OCI-LY3 (cell line): ENCODE results near the gene BBX.
A peak's percentile ranks its signal among the peaks of the same experiment; 100 is the strongest.
"Not testable (repeated sequence)": the region's sequence is repeated elsewhere in the genome, so short reads cannot be mapped to it uniquely, and the experiment has no call there.

ENCODE experiments used
- H2AFZ ChIP-seq: fragments of 200-600, 300-600 bp; shearing (Covaris generic); 2 replicates; pipeline ENCODE4 v1.6.0; 2014; ENCODE audit warnings: antibody characterized with exemption, low read depth, low read length
- H3K27ac ChIP-seq: fragments of 200-600, 300-600 bp; sonication (generic); 2 replicates; pipeline ENCODE4 v1.5.1; 2014; ENCODE audit warnings: mild to moderate bottlenecking, low read length, moderate library complexity, mixed read lengths
- H3K27me3 ChIP-seq: fragments of 200-600, 300-600 bp; sonication (generic); 2 replicates; pipeline ENCODE4 v1.6.1; 2014; ENCODE audit warnings: low read depth, low read length, mixed read lengths
- H3K36me3 ChIP-seq: fragments of 200-600, 300-600 bp; sonication (generic); replicated peaks from 2 replicates; pipeline ENCODE3; 2014; ENCODE audit warnings: low read depth, low read length, mixed read lengths
- H3K4me1 ChIP-seq: fragments of 300-600, 200-600 bp; sonication (generic); 2 replicates; pipeline ENCODE4 v1.6.1; 2014; ENCODE audit warnings: low read length, mixed read lengths
- H3K4me2 ChIP-seq: fragments of 200-600, 300-600 bp; sonication (generic); 2 replicates; pipeline ENCODE4 v1.6.1; 2014; ENCODE audit warnings: low read length, mixed read lengths
- H3K4me3 ChIP-seq: fragments of 300-600, 200-600 bp; sonication (generic); 2 replicates; pipeline ENCODE4 v1.5.1; 2014; ENCODE audit warnings: antibody characterized with exemption, mild to moderate bottlenecking, low read length, moderate library complexity
- H3K79me2 ChIP-seq: fragments of 300-600, 200-600 bp; shearing (Covaris generic); 2 replicates; pipeline ENCODE4 v1.6.1; 2014; ENCODE audit warnings: mild to moderate bottlenecking, low read length, mixed read lengths
- H3K9ac ChIP-seq: fragments of 300-600, 200-600 bp; shearing (Covaris generic); 2 replicates; pipeline ENCODE4 v1.6.0; 2014; ENCODE audit warnings: mild to moderate bottlenecking, low read length, moderate library complexity
- H3K9me3 ChIP-seq: fragments of 200-600, 300-600 bp; shearing (Covaris generic); 2 replicates; pipeline ENCODE4 v1.6.1; 2014; ENCODE audit warnings: low read length, mixed read lengths; ENCODE audit not compliant: insufficient read depth
- H4K20me1 ChIP-seq: fragments of 200-600, 300-600 bp; sonication (generic); 2 replicates; pipeline ENCODE4 v1.6.1; 2016; ENCODE audit warnings: low read length, mixed read lengths; ENCODE audit not compliant: insufficient read depth
- EZH2phosphoT487 ChIP-seq: fragments of 200-600 bp; shearing (Covaris generic); IDR thresholded peaks from 2 replicates; pipeline ENCODE4 v1.6.1; 2018; ENCODE audit warnings: antibody characterized with exemption, mixed run types, low read depth
- TF ChIP-seq, protein P1 (sequence below): fragments of 200-600, 300-600 bp; sonication (generic); IDR thresholded peaks from 2 replicates; pipeline ENCODE4 v1.5.1; 2014; ENCODE audit warnings: antibody characterized with exemption, low read length, low read depth

The BBX gene

DNA sequence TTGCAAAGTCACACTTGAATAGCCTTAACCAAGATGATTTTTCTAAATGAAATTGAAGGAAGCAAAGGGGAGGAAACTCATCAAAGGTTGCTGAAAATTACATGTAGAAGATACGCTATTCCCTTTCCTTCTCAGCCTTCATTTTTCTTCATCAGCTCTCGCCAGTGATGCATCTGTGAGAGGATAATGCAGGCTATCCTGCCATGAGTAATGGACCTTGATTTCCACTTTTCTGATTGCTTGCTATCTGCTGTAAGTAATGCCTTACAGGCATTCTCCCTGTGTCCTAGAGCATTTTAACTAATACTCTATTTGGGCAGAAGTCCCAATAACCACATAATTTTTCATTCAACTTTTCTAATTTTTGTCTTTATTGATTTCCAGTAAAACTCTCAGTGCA is 162.6 kb downstream of the BBX start:
- H3K27me3 ChIP-seq: no peaks in the 10 kb centered on the region
- no peak overlapping the region for H3K4me2 ChIP-seq
- H2AFZ ChIP-seq: no peak overlapping the region
- H3K9ac ChIP-seq: no peak overlapping the region
- H3K27ac ChIP-seq: no peak overlapping the region
- H3K4me3 ChIP-seq: no peak overlapping the region
- H3K79me2 ChIP-seq: 0 out of 2 replicates have a peak, but pooled peaks cover 4% of the 10 kb centered on the region
- H3K9me3 ChIP-seq: peaks cover 12% of the 10 kb centered on the region
- H4K20me1 ChIP-seq: peaks cover 7% of the 10 kb centered on the region
- TF ChIP-seq EZH2phosphoT487: no peak
- TF ChIP-seq, protein P1, sequence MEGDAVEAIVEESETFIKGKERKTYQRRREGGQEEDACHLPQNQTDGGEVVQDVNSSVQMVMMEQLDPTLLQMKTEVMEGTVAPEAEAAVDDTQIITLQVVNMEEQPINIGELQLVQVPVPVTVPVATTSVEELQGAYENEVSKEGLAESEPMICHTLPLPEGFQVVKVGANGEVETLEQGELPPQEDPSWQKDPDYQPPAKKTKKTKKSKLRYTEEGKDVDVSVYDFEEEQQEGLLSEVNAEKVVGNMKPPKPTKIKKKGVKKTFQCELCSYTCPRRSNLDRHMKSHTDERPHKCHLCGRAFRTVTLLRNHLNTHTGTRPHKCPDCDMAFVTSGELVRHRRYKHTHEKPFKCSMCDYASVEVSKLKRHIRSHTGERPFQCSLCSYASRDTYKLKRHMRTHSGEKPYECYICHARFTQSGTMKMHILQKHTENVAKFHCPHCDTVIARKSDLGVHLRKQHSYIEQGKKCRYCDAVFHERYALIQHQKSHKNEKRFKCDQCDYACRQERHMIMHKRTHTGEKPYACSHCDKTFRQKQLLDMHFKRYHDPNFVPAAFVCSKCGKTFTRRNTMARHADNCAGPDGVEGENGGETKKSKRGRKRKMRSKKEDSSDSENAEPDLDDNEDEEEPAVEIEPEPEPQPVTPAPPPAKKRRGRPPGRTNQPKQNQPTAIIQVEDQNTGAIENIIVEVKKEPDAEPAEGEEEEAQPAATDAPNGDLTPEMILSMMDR: no peak
- H3K4me1 ChIP-seq: peaks cover 15% of the 10 kb centered on the region
- peaks cover 12% of the 10 kb centered on the region for H3K36me3 ChIP-seq

DNA sequence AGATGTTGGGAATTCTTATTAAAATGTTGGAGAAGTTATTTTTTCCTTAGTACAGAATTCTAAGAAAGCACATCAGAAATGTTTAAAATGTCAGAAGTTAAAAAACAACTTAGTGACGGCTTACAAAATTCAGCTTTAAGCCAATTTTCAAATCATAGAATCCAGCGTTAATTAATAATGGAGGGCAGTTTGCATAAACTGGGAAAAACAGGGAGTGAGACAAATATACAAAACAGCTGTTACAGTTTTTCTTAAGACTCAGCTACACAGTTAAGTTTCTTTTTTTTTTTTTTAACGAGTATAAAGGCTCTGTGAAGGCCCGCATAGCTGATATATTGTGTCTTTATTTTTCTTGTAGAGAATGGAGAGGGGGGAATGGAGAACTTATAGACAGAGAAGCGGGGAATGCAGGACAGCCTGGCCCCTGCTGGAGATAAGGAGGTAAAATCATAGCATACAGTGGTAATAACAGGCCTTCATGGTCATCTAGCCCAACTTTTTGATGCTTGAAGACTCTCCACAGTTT is 164.4 kb downstream of the BBX start:
- no peak overlapping the region for H3K27ac ChIP-seq
- H2AFZ ChIP-seq: no peak overlapping the region
- H4K20me1 ChIP-seq: peaks cover 13% of the 10 kb centered on the region; the same call in 1 of the 2 replicates
- no peaks in the 10 kb centered on the region for H3K4me1 ChIP-seq
- peaks cover 3% of the 10 kb centered on the region; the same call in 1 of the 2 replicates for H3K9me3 ChIP-seq
- H3K27me3 ChIP-seq: no peaks in the 10 kb centered on the region
- TF ChIP-seq EZH2phosphoT487: no peak
- TF ChIP-seq, protein P1: no peak
- peaks cover 3% of the 10 kb centered on the region for H3K36me3 ChIP-seq
- no peak overlapping the region for H3K9ac ChIP-seq
- H3K79me2 ChIP-seq: no peaks in the 10 kb centered on the region
- no peak overlapping the region for H3K4me2 ChIP-seq
- H3K4me3 ChIP-seq: no peak overlapping the region

DNA sequence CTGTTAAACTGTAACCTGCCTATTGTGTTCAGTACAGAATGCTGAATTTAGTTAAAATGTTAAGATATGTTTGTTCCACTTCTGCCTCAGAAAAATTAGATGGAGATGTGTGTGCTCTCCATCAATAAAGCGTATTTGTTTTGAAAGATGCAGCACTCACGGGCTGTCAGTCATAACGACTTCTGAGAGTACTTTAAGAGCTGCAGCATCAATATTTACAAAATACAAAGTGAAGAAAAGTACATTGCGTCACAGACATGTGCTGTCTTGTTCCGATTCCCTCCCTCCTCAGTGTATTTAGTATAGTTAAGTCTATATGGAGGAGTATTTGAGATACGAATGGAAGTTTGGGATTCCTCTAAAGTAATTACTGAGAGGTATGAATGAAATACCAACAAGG is 166.6 kb downstream of the BBX start:
- TF ChIP-seq, protein P1: no peak
- no peak for TF ChIP-seq EZH2phosphoT487
- no peaks in the 10 kb centered on the region for H3K36me3 ChIP-seq
- H3K4me3 ChIP-seq: no peak overlapping the region
- no peak overlapping the region for H2AFZ ChIP-seq
- H3K27me3 ChIP-seq: no peaks in the 10 kb centered on the region
- H3K9ac ChIP-seq: no peak overlapping the region
- no peak overlapping the region for H3K4me2 ChIP-seq
- H3K9me3 ChIP-seq: no peaks in the 10 kb centered on the region
- no peaks in the 10 kb centered on the region for H3K79me2 ChIP-seq
- H3K4me1 ChIP-seq: no peaks in the 10 kb centered on the region
- H3K27ac ChIP-seq: no peak overlapping the region
- H4K20me1 ChIP-seq: peaks cover 13% of the 10 kb centered on the region; the same call in 1 of the 2 replicates

DNA sequence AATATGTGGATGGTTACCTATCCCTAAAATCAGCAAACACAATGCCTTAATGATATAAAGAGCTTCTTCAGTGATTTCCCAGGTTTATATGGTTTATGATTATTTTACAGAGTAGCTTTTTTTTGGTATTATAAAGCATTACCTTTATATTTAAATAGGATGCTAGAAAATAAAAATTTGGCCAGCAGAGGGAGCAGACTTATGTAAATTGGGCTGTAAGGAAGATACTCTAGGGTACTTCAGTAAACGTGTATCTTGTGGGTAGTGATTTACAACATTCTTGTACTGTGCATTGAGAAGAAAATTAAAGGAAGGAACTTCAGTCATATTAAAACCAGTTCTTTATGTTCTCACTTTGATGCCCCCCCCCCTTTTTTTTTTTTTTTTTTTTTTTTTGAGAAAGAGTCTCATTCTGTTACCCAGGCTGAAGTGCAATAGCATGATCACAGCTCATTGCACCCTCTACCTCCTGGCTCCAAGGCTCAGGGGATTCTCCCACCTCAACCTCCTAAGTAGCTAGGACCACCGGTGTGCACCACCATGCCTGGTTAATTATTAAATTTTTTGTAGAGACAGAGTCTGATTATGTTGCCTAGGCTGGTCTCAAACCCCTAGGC is 167.9 kb downstream of the BBX start:
- Histone ChIP-seq H2AFZ (no peak overlapping the region), H4K20me1 (peaks cover 13% of the 10 kb centered on the region; the same call in 1 of the 2 replicates), H3K27ac (no peak overlapping the region), H3K79me2 (no peaks in the 10 kb centered on the region), H3K9me3 (no peaks in the 10 kb centered on the region), H3K27me3 (no peaks in the 10 kb centered on the region), H3K9ac (no peak overlapping the region), H3K36me3 (no peaks in the 10 kb centered on the region), H3K4me2 (no peak overlapping the region), H3K4me3 (no peak overlapping the region), H3K4me1 (no peaks in the 10 kb centered on the region)
- TF ChIP-seq, protein P1: peak; percentile 64
- no peak for TF ChIP-seq EZH2phosphoT487

DNA sequence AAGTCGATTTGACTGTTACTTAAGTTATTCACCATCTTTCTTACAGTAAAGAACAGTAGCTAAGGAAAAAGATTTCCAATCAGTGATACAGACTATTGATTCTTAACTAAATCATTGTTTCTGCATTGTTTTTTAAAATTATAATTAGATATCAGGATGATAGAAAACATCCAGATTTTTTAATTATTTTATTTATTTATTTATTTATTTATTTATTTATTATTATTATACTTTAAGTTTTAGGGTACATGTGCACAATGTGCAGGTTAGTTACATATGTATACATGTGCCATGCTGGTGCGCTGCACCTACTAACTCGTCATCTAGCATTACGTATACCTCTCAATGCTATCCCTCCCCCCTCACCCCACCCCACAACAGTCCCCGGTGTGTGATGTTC is 169.2 kb downstream of the BBX start:
- H3K9me3 ChIP-seq, H3K4me1 ChIP-seq, H3K4me2 ChIP-seq, H3K9ac ChIP-seq, H3K27me3 ChIP-seq, H3K4me3 ChIP-seq, H2AFZ ChIP-seq, H3K36me3 ChIP-seq, H3K27ac ChIP-seq, H3K79me2 ChIP-seq: not testable (repeated sequence)
- peaks cover 13% of the 10 kb centered on the region; the same call in 1 of the 2 replicates for H4K20me1 ChIP-seq

DNA sequence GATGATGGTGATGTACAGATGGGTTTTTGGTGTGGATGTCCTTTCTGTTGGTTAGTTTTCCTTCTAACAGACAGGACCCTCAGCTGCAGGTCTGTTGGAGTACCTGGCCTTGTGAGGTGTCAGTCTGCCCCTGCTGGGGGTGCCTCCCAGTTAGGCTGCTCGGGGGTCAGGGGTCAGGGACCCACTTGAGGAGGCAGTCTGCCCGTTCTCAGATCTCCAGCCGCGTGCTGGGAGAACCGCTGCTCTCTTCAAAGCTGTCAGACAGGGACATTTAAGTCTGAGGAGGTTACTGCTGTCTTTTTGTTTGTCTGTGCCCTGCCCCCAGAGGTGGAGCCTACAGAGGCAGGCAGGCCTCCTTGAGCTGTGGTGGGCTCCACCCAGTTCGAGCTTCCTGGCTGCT is 174.6 kb downstream of the BBX start:
- not testable (repeated sequence) for H3K4me2 ChIP-seq, H3K27ac ChIP-seq, H2AFZ ChIP-seq, H3K79me2 ChIP-seq, H3K4me1 ChIP-seq, H3K9ac ChIP-seq, H3K36me3 ChIP-seq, H4K20me1 ChIP-seq, H3K27me3 ChIP-seq, H3K4me3 ChIP-seq, H3K9me3 ChIP-seq
